RPMI7951 (cell line): ENCODE results near the gene GRIK2. TPM values are rescaled to one million over a fixed set of nuclear protein-coding genes. Genes with fewer than 3 reads are reported as not detected.
"Not testable (repeated sequence)": the region's sequence is repeated elsewhere in the genome, so short reads cannot be mapped to it uniquely, and the experiment has no call there.

Experiments used
- DNase-seq: peaks from one replicate; pipeline ENCODE4 v3.0.0-alpha.2; 2012; ENCODE audit warnings: low read depth
- total RNA-seq: library from RNA; depleted of rRNA; stranded (reverse); fragments of >200 nt; shearing (Covaris generic); gene quantifications from 2 replicates; pipeline ENCODE4 v1.2.3, GENCODE V29; 2014

The GRIK2 gene
- total RNA-seq, 1 experiment from 2014 or later, result 2.0 TPM

- DNase-seq, result no peak
These were observed 232.8 kb downstream of the GRIK2 start for GRCh38 chr6:101626269-101626668.

GRCh38 chr6:101630941-101631340 is 237.4 kb downstream of the GRIK2 start:
- DNase-seq, result no peak

DNA sequence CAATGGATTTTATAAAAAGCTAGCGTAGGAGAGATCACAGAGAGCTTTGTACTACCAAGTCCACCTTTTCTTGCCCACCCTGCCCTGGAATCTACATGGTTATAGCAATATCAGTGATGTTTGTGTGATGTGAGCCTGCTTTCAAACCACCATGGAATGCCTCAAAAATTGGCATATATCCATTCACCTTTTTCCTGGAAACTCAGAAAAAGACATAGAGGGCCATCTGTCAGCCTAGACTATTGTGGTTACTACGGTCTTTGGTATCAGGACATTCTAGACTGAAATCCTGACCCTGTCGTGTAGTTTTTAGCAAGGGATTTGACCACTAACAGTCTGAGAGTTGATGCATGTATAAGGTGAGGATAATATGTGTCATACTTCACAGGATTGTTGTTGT is 239.6 kb downstream of the GRIK2 start:
- no peak for DNase-seq

- not testable (repeated sequence) for DNase-seq
These were observed 245.4 kb downstream of the GRIK2 start for GRCh38 chr6:101638865-101639264.

- DNase-seq, result no peak
These were observed 246.6 kb downstream of the GRIK2 start for GRCh38 chr6:101640131-101640530.

DNA sequence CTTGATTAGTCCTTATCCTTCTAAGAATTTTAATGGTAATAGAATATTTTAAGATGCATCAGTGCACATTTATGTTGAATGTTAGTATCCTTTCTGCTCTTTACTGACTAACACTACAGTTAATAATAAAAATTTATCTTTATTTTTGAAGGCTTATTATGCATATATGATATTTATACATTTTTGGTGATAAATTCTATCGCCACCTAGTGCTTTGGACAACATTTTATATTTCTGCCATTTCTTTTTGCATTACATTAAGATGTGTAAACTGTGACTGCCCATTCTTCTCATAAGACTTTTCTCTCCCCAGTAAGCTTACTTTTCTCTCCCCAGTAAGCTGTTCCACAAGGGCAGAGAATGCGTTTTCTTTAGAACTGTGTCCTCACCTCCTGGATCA is 252.3 kb downstream of the GRIK2 start:
- no peak for DNase-seq

DNA sequence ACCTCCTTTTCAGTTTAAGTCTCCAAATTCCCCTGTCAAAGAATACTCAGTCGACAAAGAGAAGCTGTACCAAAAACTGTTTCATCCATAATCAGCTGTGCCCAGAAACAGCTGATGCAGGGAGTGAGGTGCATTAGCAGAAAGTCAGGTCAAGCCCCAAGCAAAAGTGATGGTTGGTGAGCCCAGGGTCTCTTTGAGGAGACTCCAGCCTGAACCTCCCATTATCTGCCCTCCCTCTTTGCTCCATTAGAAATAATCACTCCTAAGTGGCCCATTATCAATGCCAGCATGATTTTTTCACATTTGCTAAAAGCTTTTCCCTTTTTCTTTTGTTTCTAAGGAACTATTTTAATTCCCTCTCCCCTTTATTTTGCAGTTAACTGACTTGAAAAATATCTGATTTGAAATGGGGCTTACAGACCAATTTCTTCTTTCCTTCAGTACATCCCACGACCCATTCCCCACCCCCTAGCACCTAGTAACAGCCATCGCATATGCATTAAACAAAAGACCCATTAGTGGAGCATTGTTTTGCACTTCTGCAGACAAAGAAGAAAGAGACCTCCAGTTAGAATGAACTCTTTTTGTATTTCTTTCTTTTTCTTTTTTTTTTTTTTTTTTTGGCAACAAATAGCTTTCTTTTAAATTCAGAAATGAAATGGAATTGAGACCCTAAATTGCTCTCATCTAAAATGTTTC is 257.0 kb downstream of the GRIK2 start:
- no peak for DNase-seq

GRCh38 chr6:101652079-101652478 is 258.6 kb downstream of the GRIK2 start:
- no peak for DNase-seq

- DNase-seq, result no peak
These were observed 261.6 kb downstream of the GRIK2 start for GRCh38 chr6:101655109-101655508.

GRCh38 chr6:101662111-101662897 is 268.8 kb downstream of the GRIK2 start:
- DNase-seq, result no peak

- no peak for DNase-seq
These were observed 269.6 kb downstream of the GRIK2 start for GRCh38 chr6:101663100-101663499.

DNA sequence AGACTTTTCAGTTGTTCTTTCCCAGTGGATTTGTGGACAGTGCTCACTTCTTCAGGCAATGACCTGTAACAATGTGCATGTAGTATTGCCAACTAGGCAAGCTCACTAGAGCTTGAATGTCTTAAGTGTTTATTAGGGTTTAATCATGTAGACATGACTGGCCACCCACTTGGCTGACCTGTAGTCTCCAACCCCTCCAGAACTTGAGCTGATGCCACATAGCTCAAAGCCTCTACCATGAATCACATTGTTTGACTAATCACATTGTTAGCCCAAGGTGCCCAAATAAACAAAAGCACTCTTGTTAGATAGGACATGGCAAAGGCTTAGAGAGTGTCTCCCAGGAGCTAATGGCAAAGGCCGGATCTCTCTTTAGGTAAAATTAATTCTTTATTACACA is 272.7 kb downstream of the GRIK2 start:
- peak; percentile 56 for DNase-seq

DNA sequence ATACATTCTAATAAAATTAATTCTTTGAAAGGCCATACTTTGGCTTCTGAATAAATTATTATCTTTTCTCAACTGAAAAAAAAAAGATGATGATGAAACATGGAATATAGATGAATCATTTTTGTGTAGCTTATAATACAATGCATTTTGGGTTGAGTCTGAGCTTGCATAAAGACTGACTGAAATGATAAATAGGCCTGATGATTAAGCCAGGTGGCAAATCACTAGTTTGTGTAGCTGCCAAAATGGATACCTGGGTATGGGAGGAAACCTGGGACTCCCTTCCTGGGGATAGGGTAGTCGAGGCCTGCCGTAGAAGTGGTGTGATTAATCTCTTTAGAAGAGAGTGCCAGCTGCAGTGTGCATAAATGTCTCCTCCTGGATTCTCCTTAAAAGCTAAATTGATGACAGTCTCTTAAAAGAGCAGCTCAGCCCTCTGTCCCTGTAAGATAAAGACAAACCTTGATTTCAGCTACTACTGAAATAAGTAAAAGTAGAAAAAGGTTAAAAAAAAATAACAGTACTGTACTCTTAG is 275.1 kb downstream of the GRIK2 start:
- no peak for DNase-seq

DNA sequence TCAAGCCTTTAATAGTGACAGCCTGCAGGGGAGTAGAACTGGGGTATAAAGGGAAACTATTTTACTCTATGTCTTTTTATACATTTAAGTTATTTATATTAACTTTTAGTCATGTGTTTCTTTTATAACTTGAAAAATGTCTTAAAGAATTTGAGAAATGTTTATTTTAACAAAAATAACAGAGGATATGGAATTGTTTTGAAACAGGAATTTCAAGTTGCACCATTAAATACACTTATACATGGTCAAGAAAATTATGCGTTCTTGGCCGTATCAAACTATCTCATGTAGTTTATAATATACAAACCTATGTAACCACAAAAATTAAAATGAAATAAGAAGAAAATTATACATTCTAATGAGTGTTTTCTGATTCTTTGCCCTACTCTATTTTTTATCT is 282.7 kb downstream of the GRIK2 start:
- DNase-seq, result no peak

DNA sequence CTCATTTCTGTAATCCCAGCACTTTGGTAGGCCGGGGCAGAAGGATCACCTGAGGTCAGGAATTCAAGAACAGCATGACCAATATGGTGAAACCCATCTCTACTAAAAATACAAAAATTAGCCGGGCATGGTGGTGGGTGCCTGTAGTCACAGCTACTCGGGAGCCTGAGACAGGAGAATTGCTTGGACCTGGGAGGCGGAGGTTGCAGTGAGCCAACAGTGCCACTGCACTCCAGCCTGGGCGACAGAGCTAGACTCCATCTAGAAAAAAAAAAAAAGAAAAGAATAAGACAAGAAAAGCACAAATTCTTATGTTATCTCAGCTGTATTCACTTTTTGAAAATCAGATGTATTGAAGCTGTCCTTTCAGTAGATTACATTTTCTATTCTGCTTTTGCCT is 289.4 kb downstream of the GRIK2 start:
- no peak for DNase-seq

DNA sequence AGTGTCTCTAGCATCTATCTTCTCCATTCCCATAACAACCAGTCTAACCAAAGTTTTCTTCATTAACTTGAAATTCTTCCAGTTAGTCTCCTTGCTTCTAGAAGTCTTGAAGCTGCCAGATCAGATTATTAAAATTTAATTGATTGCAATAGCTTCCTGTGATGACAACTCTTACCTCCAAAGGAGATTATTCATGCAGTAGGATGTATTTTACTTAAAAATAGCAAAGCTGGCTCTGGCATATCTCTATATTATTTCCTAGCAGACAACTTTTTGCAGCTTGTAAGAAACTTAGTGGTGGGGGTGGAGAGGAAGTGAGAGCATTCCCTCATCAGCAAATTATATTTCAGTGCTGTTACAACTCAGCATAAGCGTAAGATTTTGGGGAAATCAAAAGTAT is 290.4 kb downstream of the GRIK2 start:
- DNase-seq, result no peak

GRCh38 chr6:101686653-101687052 is 293.1 kb downstream of the GRIK2 start:
- no peak for DNase-seq

GRCh38 chr6:101689156-101689555 is 295.6 kb downstream of the GRIK2 start:
- no peak for DNase-seq

GRCh38 chr6:101689695-101690094 is 296.2 kb downstream of the GRIK2 start:
- no peak for DNase-seq

DNA sequence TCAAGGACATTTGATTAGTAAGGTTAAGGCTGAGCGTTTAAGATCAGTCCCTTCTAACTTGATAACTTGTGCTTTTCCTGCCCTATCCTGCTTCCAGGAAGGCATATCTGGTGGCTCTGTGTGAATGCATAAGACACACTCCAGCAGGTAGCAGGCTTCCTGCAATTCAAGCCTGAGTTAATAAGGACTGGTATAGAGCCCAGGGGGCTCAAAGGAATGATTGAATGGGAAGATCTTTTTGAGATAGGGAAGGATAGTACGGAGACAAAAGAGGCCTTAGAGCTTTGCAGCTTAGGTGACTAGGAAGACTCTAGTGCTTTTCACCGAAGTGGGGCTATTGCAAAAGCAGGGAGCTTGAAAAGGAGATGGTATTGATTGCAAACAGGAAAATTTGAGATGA is 307.1 kb downstream of the GRIK2 start:
- DNase-seq, result no peak

DNA sequence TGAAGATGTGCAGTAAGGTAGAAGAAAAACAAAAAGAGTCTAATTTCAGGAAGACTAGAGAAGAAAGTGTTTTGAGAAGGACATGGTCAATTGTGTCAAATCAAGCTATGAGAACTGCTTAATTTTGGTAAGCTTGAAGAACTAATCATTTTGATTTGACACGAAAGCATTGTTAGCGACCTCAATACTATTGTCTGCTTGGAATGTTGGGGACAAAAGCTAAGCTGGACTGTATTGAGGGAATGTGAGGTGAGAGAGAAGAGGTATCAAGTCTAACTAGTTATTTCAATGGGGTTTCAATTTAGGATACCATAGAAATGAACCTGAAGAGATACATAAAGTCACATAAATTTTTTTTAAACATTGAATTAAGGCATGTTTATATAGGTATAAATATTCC is 309.8 kb downstream of the GRIK2 start:
- no peak for DNase-seq

GRCh38 chr6:101705866-101706265 is 312.4 kb downstream of the GRIK2 start:
- no peak for DNase-seq

GRCh38 chr6:101706576-101706975 is 313.1 kb downstream of the GRIK2 start:
- no peak for DNase-seq
